Skin epidermis (tissue), 12 donors: ENCODE measurements around the gene CDK19.

ENCODE experiments used
- H3K27ac ChIP-seq, 21 experiments: fragments of 200-600 bp; sonication (generic) in 11 of 21; one replicate each; pipeline ENCODE4 v1.5.0; 2020; ENCODE audit warnings: mild to moderate bottlenecking in 3 of 21, inconsistent platforms in 2 of 21, moderate library complexity in 2 of 21
- H3K4me3 ChIP-seq, 7 experiments: fragments of 200-600 bp; sonication (generic) in 2 of 7; one replicate each; pipeline ENCODE4 v1.5.0; 2020; ENCODE audit warnings: inconsistent platforms in 2 of 7, mild to moderate bottlenecking in 2 of 7, moderate library complexity in 1 of 7

Gene CDK19

DNA sequence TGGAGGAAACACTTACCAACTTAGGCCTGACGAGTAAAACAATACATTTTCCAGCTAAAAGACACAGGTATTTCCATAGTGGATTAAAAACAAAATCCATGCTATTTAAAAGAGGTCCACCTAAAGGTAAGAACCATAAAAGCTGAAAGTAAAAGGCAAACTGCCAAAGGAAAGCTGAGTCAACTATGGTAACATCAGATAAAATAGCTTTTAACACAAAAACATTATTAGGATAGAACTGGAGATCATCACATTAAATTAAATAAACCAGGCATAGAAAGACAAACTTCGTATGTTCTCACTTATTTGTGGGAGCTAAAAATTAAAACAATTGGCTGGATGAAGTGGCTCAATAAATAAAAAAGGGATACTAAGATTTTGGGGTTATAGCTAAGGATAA is 172.1 kb downstream of the CDK19 start:
- no peak overlapping the region for H3K4me3 ChIP-seq
- no peak overlapping the region for H3K27ac ChIP-seq

DNA sequence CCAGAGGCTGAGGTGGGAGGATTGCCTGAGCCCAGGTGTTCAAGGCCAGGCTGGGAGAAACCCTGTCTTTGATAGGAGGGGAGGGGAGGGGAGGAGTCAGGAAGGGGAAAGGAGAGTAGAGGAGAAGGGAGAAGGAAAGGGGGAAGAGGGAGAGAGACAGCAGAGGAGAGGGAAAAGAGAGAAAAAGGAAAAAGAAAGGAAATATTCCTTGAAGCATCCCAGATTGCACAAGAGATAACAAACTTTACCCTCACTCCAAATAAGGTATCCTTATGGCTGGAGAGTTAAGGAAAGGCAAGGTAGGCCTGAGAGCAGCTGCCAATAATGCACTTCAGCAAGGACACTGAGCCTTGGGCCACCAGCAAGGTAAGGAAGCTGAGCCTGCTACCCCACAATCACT is 172.6 kb downstream of the CDK19 start:
- H3K27ac ChIP-seq = no peak overlapping the region
- H3K4me3 ChIP-seq = no peak overlapping the region

DNA sequence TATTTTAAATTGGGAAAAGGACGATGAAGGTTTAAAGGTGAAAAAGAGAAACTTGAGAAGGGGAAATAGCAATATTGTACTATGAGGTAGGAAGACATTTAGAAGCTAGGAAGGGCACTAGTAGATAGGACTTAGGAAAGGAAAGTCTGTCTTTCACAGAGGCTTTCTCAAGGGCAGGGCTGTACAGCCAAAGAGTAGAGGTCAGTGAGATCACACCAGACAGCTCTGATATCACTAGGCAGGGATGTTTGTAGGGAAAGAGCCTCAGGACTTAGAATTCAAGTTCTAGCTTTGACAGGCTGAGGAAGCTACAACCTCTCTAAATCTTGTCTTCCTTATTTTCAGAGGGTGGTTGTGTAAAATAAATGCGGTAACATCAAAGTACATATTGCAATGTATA is 178.5 kb downstream of the CDK19 start:
- Histone ChIP-seq H3K27ac (no peak overlapping the region), H3K4me3 (no peak overlapping the region)

DNA sequence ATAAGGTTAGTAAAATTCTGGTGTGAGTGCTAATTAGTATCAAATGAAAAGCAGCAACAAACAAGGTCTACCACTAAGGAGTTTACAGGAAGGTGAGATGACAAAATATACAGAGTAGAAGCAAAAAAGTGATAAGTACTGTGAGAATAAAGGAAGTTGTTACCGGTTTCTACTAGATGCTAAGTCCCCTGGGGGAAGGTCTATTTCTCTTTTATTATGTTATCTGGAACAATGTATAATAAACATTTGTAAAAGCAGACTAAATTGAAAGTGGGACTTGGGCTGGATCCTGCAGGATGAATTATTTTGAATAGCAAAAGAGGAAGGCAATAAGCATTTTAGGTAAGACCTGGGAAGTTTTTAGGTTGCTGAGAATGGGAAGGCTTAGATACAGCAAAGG is 180.2 kb downstream of the CDK19 start:
- H3K4me3 ChIP-seq = no peak overlapping the region

DNA sequence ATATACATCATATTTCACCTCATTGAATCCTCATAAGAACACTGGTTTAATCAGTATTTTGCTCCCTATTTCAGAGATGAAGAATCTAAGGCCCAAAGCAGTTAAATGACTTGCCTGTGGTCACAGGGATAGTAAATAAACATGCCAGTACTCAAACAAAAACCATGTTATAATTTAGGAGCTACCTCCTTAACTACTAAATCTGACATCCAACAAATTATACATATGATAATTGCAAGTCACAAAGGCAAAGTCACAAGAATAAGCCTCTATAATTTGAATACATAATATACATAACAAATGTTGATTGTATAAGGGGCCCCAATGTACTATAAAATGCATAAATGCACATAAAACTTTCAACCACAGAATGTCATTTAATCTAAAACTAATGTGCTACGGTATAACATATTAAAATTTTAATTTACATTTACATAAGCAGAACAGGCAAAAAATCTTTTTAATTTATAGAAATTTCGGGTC is 181.5 kb downstream of the CDK19 start:
- no peak overlapping the region for H3K27ac ChIP-seq
- H3K4me3 ChIP-seq = no peak overlapping the region

More for the DNA sequence above, 180.2 kb downstream of the CDK19 start:
- H3K27ac ChIP-seq = no peak overlapping the region

DNA sequence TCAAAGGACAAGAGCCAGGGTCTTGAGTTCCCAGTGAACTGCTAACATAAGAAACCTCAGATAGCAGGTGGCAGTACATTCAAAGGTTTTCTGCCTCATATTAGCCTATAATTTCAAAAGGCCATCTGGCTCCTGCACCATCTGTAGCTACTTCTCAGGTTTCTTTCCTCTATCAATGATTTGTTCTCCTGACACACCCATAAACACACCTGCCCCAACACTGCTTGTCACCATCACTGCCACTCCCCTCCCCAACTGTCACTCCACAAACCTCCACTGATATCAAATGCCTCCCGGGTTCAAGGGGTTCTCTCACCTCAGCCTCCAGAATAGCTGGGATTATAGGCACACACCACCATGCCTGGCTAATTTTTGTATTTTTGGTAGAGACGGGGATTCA is 186.1 kb downstream of the CDK19 start:
- H3K27ac ChIP-seq = no peak overlapping the region
- no peak overlapping the region for H3K4me3 ChIP-seq

DNA sequence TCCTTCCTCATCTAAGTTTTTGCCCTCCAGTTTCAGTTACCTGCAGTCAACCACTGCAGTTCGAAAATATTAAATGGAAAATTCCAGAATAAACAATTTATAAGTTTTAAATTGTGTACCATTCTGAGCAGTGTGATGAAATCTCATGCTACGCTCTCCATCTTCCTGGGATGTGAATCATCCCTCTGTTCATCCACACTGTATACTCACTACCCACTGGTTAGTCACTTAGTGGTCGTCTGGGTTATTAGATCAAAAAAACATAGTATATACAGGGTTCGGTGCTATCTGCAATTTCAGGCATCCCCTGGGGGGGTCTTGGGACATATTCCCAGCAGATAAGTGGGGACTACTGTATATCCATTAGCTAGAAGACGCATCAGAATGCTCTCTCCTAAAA is 186.9 kb downstream of the CDK19 start:
- Histone ChIP-seq H3K4me3 (no peak overlapping the region), H3K27ac (no peak overlapping the region)

DNA sequence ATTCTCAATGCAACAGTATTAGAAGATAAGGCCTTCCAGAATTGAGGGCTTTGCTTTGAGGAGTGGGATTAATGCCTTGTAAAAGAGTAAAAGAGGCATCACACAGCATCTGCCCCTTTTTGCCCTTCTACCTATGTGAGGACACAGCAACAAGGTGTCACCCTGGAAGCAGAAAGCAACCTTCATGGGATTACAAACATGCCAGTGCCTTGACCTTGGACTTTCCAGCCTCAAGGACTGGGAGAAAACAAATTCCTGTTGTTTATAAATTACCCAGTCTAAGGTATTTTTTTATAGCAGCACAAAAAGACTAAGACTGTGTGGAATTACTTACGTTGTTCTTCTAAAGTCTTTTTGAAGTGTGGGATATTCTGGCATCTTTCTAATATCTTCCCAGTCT is 188.8 kb downstream of the CDK19 start:
- no peak overlapping the region for H3K4me3 ChIP-seq
- no peak overlapping the region for H3K27ac ChIP-seq

DNA sequence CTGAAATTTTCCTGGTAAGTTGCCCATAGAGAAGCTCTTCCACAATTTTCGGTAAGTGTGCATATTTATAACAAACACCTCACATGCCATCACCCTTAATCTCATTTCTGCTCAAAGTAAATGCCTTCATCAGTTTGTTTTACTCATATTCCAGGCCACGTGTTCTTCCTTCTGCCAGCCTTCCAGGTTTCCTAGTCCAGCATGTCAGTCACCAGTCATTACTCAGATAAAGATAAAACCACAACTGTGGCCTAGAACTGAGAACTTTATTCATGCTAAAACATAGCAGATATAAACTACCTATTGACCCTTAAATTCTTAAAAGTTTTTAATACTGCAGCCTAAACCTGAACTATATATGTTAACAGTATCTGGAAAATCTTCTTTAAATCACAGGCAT is 189.4 kb downstream of the CDK19 start:
- no peak overlapping the region for H3K4me3 ChIP-seq
- H3K27ac ChIP-seq = no peak overlapping the region

DNA sequence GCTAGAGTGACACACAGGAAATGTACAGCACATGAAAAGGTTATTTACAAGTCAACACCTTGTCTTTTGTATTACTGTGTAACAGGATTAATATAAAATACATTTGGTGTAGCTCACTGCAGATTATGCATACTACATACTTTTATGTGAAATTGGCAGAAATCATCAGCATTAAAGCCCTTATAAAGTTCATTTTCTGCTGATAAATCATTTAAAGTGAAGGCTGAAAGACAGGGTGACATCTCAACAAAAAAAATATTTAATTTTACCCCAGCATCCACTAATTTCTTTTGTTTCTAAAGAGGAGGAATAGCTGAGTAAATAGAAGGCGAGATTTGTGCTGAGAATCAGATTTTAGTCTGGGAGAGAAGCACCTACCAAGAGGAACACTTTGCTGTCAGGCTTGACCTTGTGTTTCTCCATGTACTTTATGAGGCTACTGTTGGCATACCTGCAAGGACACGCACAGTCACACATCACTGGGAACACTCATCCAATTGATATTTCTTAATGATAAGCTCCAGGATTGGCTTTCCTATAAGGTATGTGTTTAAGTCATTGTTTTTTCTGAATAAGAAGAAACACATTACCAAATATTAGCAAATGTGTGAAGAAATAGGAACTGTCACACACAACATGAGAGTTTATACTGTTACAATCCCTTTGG is 192.2 kb downstream of the CDK19 start:
- Histone ChIP-seq H3K4me3 (no peak overlapping the region), H3K27ac (no peak overlapping the region)

DNA sequence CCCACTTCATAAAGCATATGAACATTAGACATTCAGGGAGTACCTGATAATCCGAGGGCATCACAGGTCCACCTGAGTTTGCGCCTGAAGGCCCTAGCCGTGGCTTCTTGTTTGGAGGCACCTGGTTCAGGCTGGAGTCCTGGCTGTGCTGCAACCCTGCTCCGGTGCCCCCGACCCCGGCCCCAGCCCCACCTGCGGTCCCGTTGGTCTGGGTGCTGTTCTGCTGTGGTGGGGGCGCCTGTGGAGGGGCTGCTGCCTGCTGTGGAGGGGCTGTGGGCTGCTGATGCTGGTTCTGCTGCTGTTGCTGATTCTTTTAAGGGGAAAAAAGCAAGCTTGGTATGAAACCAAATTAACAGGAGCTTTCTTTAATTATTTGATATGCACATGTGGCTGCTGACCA is 194.2 kb downstream of the CDK19 start:
- no peak overlapping the region for H3K27ac ChIP-seq
- no peak overlapping the region for H3K4me3 ChIP-seq

DNA sequence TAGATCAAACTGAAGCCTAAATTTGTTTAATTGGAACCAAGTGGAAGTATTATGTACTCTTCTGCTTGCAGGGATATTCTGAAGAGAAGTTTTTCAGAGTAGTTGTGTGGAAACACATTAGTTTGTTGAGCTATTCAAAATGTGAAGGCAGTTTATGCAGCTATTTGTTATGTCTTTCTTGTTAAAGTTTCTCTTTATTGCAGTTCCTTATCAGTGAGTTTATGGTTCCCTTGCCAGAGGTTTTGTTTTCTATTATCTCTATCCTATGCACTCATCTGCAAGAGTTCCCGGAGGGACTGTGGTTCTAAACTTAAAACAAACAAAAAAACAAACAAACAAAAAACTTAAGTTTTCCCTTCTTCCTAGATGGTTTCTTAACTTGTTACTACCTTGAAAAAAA is 195.2 kb downstream of the CDK19 start:
- no peak overlapping the region for H3K4me3 ChIP-seq
- no peak overlapping the region for H3K27ac ChIP-seq

DNA sequence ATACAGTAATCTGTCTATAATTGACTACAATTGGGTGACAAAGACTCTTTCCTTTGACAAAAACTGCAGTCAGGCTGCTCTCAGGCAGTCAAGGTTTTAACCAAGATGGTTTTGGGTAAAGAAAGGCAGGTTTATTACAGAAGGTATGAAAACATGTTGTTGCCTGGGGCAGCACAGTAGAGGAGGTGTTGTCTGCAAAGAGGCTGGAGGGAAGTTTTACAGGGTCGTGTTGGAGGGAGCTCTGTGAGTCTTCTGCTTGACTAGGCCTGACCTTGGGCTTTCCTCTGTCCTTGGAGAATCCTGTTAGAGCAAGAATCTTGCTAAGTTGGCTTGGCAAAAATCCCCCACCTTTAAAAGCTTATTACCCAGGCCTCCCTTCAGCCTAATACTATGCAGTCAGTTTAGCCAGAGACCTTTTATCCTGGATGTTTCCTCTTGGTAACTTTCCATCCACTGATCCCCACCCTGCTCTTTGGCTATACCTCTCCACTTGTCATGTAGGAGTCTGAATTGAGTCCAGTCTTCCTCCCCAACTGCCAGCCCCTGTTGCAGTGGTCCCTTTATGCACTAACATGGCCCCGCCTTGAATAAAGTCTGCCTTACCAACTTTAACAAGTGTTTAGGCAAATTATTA is 195.9 kb downstream of the CDK19 start:
- Histone ChIP-seq H3K27ac (peak overlapping the region in 1 of 21 experiments; percentile 20), H3K4me3 (no peak overlapping the region)

DNA sequence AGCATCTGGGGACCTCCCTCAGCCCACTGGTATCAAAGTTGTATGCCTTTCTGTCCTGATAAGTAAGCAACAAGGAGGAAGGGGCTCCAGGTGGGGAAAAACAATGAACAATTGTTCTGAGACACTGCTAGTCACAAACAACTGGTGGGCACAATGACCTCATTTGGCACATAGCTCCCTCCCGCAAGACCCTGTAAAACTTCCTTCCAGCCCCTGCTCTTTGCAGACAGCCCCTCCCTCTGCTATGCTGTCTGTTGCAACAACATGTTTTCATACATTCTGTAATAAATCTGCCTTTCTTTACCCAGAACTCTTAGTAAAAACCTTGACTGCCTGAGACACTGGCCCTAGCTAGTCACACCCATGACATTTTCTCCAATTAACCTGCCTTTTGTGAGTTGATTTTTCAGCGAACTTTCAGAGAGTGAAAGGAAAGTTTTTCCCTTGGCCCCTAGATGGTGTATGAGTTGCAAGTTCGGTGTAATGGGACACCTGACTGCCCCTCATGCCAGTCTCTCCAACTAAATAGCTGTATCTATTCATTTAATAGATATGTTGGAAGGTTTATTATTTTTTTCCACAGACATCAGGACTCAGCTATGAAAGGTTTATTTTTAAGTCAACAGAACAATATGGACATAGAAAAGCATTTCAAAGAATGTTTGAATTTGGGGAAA is 196.5 kb downstream of the CDK19 start:
- Histone ChIP-seq H3K4me3 (no peak overlapping the region), H3K27ac (no peak overlapping the region)

DNA sequence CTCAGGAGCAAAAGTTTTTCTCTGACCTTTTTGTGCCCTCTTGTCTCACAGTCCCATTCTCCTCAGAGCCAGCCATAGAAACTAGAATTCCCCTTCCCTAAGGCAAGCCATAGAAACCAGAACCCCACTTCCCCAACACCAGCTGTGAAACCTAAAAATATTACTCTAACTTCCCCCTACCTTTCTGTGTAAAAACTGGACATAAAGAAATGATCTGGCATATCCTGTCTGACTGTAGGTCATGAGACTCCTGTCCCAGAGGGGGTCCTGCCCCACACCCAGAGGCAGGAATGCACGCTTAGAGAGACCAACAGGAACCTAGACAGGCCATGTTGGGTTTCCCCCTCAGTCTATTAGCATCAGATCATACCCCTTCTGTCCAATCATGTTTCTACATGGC is 198.2 kb downstream of the CDK19 start:
- H3K4me3 ChIP-seq = no peak overlapping the region
- no peak overlapping the region for H3K27ac ChIP-seq

DNA sequence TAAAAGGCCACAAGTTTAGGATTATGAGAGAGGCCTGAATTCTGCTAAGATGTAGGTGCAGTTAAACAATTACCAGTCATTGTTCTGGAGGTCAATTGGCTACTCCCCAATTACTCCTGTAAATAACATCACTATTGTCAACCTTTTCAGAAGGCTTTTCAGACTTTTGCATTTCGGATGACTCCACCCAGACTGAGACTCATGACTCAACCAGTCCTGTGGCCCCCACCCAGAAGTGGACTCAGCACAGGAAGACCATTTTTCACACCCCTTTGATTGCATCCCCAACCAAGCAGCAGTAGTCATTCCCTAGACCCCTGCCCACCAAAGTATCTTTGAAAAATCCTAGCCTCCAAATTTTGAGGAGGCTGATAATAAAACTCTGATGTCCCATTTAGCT is 199.5 kb downstream of the CDK19 start:
- Histone ChIP-seq H3K27ac (no peak overlapping the region), H3K4me3 (no peak overlapping the region)

DNA sequence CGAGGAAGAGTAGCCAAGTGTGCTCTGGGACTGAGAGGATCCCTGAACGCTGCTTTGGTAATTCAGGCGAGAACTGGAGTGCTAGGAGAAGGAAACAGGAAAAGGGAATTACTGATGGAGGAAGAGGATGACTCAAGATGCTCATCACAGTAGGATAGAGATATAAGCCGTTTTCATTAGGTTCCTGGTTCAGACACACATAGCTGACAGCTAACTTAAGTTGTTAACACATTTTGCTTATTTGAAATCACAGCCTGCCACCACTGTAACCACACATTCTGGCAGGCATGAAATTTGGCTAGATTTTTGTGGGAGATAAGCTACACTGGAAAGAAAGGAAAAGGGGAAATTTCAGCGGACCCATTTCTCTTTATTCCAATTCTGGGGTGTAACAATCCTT is 200.7 kb downstream of the CDK19 start:
- Histone ChIP-seq H3K27ac (no peak overlapping the region), H3K4me3 (no peak overlapping the region)

DNA sequence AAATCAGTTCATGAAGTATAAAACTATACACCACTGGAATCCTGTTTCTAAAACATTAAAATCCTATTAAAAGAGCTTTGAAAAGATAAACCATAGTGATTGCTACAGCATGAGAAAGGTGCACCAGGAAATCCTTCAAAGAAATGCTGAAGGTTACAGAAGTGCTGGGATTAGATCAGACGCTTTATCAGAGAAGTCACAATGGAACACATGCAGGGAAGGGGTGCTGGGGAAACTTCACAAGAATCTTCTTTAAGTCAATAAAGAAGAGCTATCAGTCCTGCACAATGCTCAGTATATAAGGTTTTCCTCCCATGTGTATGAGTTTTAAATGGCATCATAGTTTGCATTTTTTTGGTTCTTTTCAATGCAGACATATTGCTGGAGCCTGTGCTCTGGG is 201.2 kb downstream of the CDK19 start:
- Histone ChIP-seq H3K27ac (no peak overlapping the region), H3K4me3 (no peak overlapping the region)

DNA sequence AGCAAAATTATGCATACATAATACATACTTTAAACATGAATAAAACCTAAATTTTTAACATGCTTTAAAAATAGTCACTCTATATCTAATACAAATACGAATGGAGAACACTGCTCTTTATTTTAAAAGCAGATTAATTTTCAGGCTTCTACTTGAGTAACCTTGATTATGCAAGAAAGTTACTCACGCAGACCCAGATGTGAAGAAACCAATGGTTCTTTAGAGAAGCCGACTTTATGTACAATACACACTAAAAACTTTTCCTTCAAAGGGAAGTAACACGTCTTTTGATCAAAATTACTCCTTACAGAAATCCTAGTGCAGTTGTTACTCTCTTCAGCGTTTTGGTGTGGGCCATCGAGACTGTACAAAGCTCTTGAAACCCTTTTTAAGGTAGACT is 201.9 kb downstream of the CDK19 start:
- Histone ChIP-seq H3K4me3 (no peak overlapping the region), H3K27ac (no peak overlapping the region)

DNA sequence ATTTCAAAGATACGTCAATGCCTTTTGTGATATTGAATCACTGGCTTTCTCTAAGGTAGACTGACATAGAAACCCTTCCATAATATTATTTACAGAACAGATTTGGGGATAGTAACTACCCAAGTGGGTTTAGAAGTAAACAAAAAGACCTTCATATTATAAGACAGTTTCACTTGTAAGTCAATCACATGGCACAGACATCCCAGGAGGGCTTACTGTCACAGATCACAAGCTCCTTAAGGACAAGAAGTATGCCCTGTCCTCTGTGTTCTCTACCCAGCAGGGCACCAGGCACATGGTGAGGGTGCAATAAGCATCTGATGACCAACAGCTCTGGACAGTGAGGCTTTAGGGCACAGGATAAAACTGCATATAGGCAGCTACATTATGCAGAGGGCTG is 203.0 kb downstream of the CDK19 start:
- H3K27ac ChIP-seq = no peak overlapping the region
- H3K4me3 ChIP-seq = no peak overlapping the region

DNA sequence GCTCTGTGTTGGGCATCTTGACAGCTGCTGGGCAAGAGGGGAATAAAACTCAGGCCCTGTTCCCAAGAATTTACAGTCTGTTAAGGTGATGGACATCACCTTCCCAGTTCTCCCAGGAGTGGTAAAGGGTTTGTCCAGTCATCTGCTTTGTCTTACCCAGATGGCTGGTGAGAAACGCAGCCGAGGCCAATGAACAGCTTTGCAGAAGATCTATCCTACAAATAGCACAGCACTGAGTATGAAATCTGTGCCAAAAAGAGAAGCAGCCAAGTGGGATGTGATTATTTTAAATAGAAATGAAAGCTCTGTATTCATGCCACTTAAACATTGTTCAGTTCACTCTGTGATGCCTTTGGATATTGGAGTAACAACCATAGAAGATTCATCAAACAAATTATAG is 206.2 kb downstream of the CDK19 start:
- Histone ChIP-seq H3K4me3 (no peak overlapping the region), H3K27ac (no peak overlapping the region)
